Nucleus accumbens (tissue), 56 donors: ENCODE results near the gene ILF3.
A peak's percentile ranks its signal among the peaks of the same experiment; 100 is the strongest.

Experiments used
- DNase-seq, 56 donors: peaks; one replicate each; lab custom pipeline; 2025; lab: John Stamatoyannopoulos, UW

The ILF3 gene

GRCh38 chr19:10724573-10725071, 70.5 kb downstream of the ILF3 start:
- peak in 18 of 56 donors; percentile 6 to 45 (median 15) for DNase-seq

- DNase-seq, result no peak
Observed at GRCh38 chr19:10725415-10725814, 71.3 kb downstream of the ILF3 start.

- no peak for DNase-seq
Observed at GRCh38 chr19:10726268-10726667, 72.1 kb downstream of the ILF3 start.

GRCh38 chr19:10727685-10728201, 73.6 kb downstream of the ILF3 start:
- DNase-seq, result peak in 16 of 56 donors; percentile 5 to 37 (median 17)

GRCh38 chr19:10729411-10729810, 75.3 kb downstream of the ILF3 start:
- DNase-seq, result no peak

- peak in 32 of 56 donors; percentile 8 to 77 (median 34) for DNase-seq
Observed at GRCh38 chr19:10730932-10731331, 76.8 kb downstream of the ILF3 start.

GRCh38 chr19:10735741-10736140, 81.6 kb downstream of the ILF3 start:
- no peak for DNase-seq

GRCh38 chr19:10736189-10736588, 82.0 kb downstream of the ILF3 start:
- no peak for DNase-seq

GRCh38 chr19:10736916-10737551, 82.9 kb downstream of the ILF3 start:
- DNase-seq, result no peak

- no peak for DNase-seq
Observed at GRCh38 chr19:10737722-10738121, 83.6 kb downstream of the ILF3 start.

- no peak for DNase-seq
Observed at GRCh38 chr19:10740798-10741197, 86.7 kb downstream of the ILF3 start.
